Measurements from ENCODE around the gene HSD17B4. TPM values are rescaled to one million over a fixed set of nuclear protein-coding genes. Genes with fewer than 3 reads are reported as not detected.

Gene HSD17B4
- total and polyA plus RNA-seq, 11 donors, result 112 to 277 (median 229) TPM

DNA sequence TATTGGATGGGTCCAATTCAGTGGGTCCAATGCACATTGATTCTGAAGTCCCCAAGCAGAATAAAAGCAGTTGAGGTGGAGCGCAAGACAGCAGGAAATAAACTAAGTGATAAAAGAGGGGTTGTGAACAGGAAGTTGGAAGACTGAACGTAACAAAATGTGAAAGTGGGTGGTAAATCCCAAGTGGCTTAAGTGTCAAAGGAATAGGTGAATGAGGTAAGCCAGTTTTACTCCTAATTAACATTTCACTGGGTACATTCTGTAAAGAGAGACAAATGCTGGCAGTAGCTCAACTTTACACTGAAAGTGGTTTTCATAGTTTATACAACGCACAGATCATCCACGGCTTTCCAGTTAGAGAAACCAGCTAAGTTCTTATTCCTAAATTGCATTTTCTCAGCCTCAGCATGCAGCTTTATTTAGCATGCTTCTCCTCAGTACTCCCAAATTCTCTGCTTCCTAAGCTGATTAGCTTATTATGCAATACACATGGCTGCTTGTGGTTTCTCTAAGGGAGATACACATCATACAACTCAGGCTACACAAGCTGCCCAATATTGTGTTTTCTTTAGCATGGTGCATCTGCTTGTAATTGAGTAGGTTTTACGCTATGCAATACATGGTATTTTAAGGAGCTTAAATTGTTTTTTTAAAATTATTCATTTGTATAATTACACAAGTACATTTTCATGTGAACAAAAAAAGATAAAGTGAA lies 34.2 kb upstream of the HSD17B4 start:
- ATAC-seq, result peak in 2 of 4 donors; percentile 37 to 65
- intact Hi-C loops (cut with DNase I), result loop anchor here in 1 of 10 donors (10.0 kb wide), 1 partner anchor 153 kb away; no protein-coding TSS in a partner anchor
- no peaks in the 10 kb centered on the region for H3K9me3 ChIP-seq

DNA sequence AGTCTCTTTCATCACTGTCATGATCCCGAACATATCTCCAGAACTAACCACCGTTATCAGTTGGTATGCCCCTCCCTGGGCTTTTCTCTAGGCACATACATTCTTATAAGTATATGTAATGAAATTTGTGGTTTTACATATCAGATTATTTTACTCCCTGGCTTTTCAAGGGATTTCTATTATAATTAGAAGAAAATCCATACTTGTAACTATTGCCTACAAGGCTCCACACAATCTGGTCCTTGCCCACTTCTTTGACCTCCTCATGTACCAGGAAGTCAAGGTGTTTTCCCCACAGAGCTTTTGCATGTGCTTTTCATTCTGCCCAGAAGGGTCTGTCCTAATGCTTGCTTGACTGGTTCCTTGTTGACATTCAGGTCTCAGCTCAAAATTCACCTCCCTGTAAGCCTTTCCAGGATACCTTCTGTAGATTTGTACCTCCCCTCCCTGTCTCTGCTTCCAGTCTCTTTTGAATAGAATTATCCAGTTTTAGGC lies 33.6 kb upstream of the HSD17B4 start:
- 38 to 53% (median 49%) methylated on average over 2 of the region's 2 CpGs for WGBS, 4 donors
- TF ChIP-seq, protein P1, sequence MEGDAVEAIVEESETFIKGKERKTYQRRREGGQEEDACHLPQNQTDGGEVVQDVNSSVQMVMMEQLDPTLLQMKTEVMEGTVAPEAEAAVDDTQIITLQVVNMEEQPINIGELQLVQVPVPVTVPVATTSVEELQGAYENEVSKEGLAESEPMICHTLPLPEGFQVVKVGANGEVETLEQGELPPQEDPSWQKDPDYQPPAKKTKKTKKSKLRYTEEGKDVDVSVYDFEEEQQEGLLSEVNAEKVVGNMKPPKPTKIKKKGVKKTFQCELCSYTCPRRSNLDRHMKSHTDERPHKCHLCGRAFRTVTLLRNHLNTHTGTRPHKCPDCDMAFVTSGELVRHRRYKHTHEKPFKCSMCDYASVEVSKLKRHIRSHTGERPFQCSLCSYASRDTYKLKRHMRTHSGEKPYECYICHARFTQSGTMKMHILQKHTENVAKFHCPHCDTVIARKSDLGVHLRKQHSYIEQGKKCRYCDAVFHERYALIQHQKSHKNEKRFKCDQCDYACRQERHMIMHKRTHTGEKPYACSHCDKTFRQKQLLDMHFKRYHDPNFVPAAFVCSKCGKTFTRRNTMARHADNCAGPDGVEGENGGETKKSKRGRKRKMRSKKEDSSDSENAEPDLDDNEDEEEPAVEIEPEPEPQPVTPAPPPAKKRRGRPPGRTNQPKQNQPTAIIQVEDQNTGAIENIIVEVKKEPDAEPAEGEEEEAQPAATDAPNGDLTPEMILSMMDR (IDR thresholded peaks at IDR 0.05), result no peak
- no peak for TF ChIP-seq POLR2A (IDR thresholded peaks at IDR 0.05)
- ATAC-seq (no peak), DNase-seq (no peak)
- peaks cover 0 to 42% (median 0%) of the 10 kb centered on the region in 12 donors for H3K4me1 ChIP-seq
- intact Hi-C loops (cut with DNase I), result loop anchor here in 1 of 10 donors (10.0 kb wide), 1 partner anchor 154 kb away; no protein-coding TSS in a partner anchor
- no peak overlapping the region for H3K4me3 ChIP-seq
- no peaks in the 10 kb centered on the region for H3K36me3 ChIP-seq
- no peak overlapping the region for H3K27ac ChIP-seq
- H3K9me3 ChIP-seq, result no peaks in the 10 kb centered on the region
- H3K27me3 ChIP-seq, result no peaks in the 10 kb centered on the region

More for the DNA sequence above, 34.2 kb upstream of the HSD17B4 start:
- 57 to 67% (median 65%) methylated on average over 5 of the region's 5 CpGs for WGBS, 4 donors
- TF ChIP-seq POLR2A (IDR thresholded peaks at IDR 0.05), result no peak
- TF ChIP-seq, protein P1 (IDR thresholded peaks at IDR 0.05), result no peak
- peaks cover 0 to 42% (median 0%) of the 10 kb centered on the region in 12 donors for H3K4me1 ChIP-seq
- no peak overlapping the region for H3K4me3 ChIP-seq
- H3K27me3 ChIP-seq, result no peaks in the 10 kb centered on the region
- H3K27ac ChIP-seq, result peak overlapping the region in 1 of 12 donors; percentile 68
- no peak for DNase-seq
- no peaks in the 10 kb centered on the region for H3K36me3 ChIP-seq

DNA sequence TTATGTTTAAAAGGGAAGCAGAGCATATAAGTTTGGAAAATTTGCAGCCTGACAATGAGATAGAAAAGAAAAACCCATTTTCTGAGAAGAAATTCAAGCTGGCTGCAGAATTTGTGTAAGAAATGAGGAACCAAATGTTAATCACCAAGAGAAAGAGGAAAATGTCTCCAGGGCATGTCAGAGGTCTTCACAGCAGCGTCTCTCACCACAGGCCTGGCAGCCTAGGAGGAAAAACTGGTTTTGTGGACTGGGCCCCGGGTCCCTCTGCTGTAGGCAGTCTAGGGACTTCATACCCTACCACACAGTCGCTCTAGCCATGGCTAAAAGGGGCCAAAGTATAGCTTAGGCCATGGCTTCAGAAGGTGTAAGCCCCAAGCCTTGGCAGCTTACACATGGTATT lies 32.1 kb upstream of the HSD17B4 start:
- Histone ChIP-seq H3K9me3 (no peaks in the 10 kb centered on the region), H3K27me3 (no peaks in the 10 kb centered on the region), H3K4me3 (no peak overlapping the region), H3K4me1 (peaks cover 0 to 37% (median 0%) of the 10 kb centered on the region in 12 donors), H3K36me3 (no peaks in the 10 kb centered on the region), H3K27ac (peak overlapping the region in 1 of 12 donors; percentile 70)
- no peak for DNase-seq
- ATAC-seq, result no peak
- no peak for TF ChIP-seq POLR2A (IDR thresholded peaks at IDR 0.05)
- TF ChIP-seq, protein P1 (IDR thresholded peaks at IDR 0.05), result no peak
- WGBS, 4 donors, result 76 to 79% (median 77%) methylated on average over 3 of the region's 3 CpGs
- intact Hi-C loops (cut with DNase I), result no loop called here

DNA sequence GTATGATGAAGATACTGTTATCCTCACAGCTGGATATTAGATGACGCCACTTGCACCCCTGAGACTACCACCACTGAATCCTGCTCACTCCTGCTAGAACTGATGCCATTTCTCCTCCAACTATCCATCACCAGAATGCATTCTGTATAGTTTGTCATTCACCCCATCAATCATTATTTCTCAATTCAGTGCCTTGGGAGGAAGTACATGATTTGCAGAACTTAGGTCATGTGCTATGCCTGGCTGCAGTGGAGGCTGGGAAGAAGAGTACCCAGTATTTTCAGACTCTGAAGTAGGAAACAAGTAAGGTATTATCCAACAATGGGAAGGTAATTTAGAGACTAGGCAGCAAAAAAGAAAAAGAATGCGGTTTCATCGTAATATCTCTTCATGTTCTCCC lies 26.2 kb upstream of the HSD17B4 start:
- no peaks in the 10 kb centered on the region for H3K36me3 ChIP-seq
- ATAC-seq (peak in 1 of 4 donors; percentile 51), DNase-seq (no peak)
- peak overlapping the region in 1 of 12 donors; percentile 67 for H3K27ac ChIP-seq
- TF ChIP-seq, protein P1 (IDR thresholded peaks at IDR 0.05), result no peak
- TF ChIP-seq POLR2A (IDR thresholded peaks at IDR 0.05), result no peak
- no peaks in the 10 kb centered on the region for H3K9me3 ChIP-seq
- no peak overlapping the region for H3K4me3 ChIP-seq
- H3K4me1 ChIP-seq, result peaks cover 0 to 24% (median 0%) of the 10 kb centered on the region in 12 donors
- intact Hi-C loops (cut with DNase I), result no loop called here
- no peaks in the 10 kb centered on the region for H3K27me3 ChIP-seq
- 95 to 98% (median 96%) methylated on average over 3 of the region's 3 CpGs for WGBS, 4 donors

Measured in heart left ventricle (tissue), 16 donors.